HG02798 (cell line): ENCODE measurements around the gene LSM3.

Source experiments
- ATAC-seq: cut with Tn5 transposase; IDR thresholded peaks from one replicate; pipeline ENCODE4 v1.9.1; 2021; ENCODE audit warnings: mild to moderate bottlenecking; ENCODE audit not compliant: unreplicated experiment, poor library complexity

Gene LSM3

DNA sequence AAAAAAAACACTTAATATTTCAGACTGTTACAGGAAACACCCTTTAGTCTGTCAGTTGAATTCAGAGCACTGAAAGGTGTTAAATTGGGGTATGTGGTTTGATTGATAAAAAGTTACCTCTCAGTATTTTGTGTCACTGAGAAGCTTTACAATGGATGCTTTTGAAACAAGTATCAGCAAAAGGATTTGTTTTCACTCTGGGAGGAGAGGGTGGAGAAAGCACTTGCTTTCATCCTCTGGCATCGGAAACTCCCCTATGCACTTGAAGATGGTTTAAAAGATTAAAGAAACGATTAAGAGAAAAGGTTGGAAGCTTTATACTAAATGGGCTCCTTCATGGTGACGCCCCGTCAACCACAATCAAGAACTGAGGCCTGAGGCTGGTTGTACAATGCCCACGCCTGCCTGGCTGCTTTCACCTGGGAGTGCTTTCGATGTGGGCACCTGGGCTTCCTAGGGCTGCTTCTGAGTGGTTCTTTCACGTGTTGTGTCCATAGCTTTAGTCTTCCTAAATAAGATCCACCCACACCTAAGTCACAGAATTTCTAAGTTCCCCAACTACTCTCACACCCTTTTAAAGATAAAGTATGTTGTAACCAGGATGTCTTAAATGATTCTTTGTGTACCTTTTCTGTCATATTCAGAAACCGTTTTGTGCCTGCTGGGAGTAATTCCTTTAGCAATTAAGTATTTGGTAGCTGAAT is 35.9 kb upstream of the LSM3 start:
- no peak for ATAC-seq

DNA sequence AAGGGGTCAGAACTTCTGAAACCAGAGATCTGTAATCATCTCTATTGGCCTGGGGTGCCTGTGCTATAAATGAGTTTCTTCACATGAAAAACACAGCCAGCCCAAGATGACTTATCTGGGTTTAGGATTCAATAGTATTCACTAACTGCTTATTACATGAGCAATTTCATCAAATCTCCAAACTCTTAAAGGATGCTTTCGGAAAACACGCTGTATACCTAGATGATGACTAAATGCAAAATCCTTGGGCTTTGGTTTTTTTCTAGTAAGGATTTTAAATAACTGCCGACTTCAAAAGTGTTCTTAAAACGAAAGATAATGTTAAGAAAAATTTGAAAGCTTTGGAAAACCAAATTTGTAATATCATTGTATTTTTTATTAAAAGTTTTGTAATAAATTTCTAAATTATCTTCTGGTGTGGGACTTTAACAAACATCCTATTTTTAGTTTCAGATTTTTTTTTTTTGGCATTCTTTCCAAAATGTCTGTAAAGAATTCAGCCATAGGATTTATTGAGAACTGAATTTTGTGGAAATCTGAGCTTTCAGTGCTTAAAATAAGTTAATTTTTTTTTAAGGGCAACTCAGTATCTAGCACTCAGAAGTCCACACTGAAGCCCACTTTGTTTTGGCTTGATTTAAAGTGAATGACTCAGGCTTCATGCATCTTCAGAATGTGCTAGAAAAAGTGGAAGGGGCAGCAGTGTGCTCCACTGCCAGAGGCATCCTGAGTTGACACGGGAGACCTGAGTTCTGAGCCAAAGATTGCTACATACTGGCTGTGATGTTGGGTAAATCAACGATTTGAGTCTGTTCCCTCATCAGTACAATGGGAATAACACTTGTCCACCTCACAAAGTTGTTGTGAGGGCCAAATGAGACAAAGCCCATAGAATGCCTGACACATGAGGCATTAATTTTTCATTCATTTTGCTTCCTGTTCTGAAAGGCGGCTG is 35.1 kb upstream of the LSM3 start:
- no peak for ATAC-seq

DNA sequence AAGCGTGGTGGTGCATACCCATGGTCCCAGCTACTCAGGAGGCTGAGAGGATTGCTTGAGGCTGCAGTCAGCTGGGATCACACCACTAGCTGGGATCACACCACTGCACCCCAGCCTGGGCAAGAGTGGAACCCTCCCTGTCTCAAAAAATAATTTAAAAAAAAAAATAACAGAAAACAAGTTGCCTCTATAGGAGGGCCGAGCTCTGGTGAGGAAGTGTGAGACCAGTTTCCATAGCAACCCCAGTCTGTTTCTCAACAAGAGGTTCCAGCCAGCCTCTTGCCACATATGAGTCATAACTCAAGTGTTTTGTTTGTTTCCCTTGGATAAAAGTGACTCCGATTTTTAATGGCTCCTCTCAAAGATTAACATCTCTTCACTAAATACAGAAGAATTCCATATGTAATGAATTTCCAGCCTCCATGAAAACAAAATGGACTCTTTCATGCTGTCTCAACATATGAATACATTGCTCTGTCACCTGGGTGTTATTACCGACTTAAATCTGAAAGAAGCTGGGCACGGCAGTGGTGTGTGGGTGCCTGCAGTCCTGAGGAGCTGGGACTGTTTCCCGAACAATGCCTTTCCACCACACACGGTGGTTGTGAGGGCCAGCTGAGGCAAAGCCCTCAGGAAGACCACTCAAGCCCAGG is 34.1 kb upstream of the LSM3 start:
- ATAC-seq, result peak; percentile 95

DNA sequence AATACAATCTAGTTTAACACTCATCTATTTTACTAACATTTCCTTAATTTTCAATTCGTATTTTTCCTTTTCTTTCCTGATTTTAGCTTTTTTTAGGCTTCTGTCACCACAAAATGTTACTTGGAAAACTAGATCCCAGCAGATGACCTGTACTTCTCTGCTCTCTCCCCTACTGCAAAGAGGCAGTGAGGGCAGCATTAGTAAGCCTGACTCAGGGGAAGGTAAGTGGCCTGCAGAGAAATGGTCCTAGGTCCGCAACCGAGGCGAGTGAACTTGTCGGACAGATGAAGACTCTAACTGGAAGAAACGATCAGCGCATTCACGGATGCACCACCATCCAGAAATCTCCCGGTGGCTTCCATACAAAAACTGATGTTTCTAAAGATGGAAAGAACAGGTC is 33.4 kb upstream of the LSM3 start:
- no peak for ATAC-seq

DNA sequence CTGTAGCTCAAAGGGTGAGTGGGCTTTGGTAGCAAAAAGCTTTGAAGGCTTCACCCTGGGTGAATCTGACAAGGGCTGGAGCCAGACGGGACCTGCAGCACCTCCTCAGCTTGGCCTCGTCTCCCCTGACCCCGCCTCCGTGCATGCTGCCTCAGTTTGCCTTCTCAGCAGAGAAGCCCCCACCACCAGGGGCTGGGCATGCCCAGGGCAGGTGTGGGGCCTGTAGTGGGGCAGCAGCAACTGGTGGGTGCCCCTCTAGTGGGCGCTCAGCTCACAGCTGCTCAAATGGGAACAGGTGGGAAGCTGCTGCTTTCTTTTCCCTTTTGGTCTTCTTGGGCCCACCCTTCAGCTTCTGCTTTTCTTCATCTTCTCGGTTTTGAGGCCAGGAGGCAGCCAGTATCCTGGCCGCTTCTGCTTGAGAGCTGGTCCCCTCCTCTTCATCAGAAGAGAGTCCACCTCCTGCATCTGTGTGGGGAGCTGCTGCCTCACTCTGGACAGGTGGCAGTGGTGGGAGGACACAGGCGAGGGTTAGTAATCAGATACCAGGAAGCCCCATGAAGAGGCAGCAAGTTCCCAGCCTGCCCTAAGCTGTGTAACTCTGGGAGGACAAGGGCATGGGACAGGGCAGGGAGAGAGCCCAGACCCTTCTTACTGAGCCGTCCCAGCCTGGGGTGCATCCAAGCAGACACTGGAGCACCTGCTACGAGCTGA is 32.8 kb upstream of the LSM3 start:
- ATAC-seq, result no peak

DNA sequence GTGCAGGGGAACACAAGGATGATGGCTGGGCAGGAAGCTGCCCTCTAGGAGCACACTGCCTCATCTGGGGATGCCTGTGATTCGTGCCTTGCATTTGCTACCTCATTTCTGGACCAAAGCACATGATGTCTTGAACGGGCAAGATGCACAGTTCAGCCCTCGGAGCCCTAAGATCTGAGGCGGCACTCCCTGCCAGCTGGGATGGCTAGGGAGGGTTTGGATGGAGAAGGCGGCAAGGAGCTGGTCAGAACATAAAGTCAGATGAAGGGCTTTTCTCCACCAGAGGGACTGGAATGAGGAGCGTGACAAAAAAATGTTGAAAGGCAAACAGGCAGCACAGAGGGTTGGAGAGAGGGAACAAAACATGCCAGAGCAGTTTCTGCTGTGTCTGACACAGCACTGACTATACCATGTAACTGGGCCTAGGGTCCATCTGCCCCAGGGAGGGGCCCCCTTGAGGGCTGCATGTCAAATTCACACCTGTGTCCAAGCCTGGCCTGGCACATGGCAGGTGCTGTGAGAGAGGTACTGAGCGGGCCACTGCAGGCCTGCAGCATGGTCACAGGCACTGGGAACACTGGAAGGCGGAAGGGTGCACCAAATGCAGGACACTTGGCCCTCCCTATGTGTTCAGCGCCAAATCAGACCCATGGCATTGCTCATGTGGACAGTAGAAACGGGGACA is 32.1 kb upstream of the LSM3 start:
- ATAC-seq, result no peak

DNA sequence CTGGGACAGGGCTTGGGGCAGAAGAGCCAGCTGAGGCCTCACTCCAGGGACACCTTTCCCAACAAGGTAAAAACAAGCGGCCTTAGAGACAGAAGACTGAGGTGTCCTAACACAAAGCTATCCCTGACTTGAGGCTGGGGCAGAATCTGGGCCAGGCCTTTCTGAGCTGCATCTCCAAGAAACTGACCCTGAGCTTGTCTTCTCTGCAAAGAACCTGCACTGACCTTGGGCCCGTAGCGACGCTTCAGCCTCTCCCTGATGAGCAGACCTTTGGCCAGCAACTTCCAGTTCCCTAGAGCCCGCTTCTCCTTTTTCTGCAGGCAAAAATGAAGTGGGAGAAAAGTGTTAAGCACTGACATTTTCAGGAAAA is 31.6 kb upstream of the LSM3 start:
- ATAC-seq, result no peak

DNA sequence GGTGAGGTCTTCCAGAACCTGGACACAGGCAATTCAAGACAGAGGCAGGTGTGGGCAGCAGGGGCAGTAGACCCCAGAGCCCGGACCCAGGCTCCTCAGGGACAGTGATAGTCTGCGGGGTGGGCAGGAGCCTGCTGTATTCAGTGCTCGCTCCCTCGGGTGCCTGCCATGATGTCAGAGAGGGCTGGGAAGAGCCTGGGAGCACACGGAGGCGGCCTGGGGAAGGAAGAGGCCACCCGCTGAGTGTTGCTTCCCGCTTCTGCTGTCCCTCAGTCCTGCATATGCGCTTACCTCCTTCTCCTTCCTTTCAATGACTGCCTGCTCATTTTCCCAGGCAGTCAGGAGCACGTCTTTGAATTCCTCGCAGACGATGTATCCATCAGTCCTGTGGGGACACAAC is 31.0 kb upstream of the LSM3 start:
- no peak for ATAC-seq

DNA sequence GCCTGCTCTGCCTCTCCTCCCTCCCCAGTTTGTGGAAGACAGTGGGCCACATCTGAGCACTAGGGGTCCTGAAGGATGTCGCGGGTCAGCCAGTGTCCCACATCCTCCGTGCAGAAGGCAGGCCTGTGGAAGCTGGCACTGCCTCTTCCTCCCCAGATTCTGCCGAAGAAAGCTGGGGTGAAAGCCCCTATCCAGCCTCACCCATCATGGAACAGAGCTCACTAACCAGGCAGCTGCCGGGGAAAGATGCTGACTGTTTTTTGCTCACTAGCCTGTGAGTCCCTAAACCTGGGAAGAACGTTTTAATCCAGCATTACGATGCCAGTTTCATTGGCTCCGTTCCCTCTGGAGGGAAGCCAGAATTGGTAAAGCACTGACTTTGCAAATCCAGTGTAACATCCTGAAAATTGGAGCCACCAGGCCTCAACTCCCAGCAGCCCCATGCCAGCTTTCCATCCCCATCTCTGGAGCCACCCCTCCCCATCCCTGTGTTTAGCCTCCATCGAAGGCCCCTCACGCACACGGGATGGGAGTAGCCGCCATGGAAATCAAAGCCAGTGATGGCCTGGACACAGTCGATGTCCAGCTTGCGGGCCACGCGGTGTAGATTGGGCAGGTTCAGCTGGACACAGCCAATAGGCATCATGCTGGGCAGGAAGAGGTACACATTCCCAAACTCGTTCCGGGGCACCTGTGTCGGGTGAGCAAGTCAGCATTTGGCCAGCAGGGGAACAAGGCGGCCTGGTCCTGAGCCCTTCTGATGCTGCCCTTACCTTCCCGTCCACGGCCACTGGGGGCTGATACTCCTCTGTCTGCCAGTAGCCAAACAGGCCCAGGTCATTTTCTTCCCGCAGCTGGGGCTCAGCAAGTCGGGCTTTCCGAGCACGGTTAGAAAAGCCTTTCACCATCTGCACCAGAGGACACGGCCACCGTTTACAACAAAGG is 30.3 kb upstream of the LSM3 start:
- no peak for ATAC-seq

DNA sequence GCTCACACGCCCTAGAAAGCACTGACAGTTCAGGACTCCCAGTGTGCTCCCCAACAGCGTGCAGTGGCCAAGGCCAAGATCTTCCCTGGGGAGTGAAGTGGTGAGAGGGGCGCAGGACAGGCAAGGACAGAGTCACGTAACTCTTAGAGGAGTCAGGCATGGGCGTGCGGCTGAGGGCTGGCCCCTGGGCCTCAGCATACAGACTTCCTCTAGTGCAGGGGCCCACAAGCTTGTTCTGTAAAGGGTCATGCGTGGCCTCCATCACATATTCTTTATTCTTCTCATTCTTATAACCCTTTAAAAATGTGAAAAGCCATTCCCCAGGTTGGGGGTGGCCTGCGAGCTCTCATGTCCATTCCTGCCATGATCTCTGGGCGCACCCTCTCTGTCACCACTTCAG is 28.5 kb upstream of the LSM3 start:
- ATAC-seq, result no peak

DNA sequence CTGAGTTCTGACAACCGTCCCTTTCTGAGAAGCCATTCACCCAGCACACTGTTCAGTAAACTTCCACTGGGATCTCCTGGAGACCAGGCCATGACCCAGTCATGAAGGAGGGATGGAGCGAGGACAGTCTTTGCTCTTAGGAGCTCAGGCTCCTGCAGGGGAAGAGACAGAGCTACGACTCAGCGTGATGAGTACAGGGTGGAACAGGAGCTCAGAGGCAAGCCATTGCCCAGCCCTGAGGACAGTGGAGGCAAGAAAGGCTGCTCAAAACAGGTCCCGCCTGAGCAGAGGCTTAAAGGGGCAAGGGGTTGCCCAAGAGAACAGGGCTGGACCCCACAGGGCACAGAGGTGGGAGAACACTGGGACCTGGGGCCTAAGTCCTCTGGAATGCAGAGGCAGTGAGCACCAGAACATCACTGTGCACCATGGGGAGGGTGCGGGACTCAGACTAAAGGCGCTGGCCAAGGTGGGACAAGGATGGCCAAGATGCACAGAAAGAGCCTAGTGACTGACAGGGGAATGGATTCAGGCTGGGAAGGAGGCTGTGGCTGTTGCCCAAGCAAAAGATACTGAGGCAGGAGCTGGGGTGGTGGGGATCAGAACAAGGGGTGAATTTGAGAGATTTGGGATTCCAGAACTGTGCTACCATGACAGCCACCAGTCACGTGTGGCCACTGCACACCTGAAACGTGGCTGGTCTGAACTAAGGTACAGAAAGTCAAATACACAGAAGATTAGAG is 28.0 kb upstream of the LSM3 start:
- ATAC-seq, result no peak

DNA sequence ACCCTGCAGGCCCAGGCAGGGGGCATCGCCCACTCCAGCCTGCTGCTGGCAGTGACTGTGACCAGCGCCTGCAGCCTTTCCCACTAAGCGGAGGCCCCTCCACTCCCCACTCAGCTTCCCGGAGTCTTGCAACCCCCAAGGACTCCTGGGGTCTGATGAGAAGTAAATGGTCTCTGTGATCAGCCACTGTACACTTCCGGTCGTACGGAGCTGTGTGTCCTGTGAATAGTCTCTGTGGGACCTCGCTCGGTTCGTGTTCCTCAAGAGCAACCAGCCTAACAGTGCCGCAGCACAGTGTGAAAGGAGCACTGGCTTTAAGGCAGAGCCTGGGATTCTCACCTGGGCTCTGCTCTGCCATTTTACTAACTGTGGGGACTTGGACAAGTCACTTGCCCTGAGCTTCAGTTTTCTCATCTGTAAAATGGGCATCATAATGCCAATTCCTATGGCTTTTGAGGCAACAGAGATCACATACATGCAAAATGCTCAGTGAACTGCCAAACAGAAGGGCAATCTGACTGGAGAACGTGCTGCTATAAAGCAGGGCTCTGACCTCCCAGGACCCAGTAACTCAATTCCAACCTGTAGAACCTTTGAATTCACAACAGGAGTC is 27.0 kb upstream of the LSM3 start:
- ATAC-seq, result no peak

DNA sequence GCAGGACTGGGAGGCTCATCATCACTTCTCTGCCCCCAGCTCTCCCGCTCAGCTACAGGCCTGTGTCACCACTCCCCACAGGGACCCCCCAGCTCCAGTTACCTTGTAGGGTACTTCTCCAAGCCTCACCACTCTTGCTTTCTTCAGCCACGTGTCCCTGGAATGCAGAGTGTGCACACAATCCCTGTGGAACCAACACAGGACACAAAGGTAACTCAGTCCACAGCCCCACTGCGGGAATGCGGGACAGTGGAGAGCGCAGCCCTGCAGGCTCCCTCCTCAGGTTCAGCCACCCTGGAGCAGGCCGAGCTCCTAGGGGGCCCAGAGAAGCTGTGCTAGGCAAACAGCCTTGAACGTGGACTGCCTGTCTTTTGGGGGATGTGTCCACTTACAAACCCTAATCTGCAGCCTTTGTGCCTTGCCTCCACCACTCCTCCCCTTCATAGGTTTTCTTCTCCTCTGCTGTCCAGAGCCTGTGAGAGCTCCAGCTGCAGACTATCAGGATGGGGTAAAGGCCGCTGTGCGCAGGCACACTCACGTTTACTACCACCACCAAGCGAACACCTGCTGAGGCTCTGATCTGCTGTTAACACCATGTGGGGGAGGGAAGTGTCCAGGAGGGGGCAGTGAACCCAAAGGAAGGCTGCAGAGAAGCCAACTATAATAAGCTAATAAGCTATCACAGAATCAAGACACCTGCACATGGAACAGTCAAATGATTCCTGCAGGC is 26.2 kb upstream of the LSM3 start:
- ATAC-seq, result no peak

DNA sequence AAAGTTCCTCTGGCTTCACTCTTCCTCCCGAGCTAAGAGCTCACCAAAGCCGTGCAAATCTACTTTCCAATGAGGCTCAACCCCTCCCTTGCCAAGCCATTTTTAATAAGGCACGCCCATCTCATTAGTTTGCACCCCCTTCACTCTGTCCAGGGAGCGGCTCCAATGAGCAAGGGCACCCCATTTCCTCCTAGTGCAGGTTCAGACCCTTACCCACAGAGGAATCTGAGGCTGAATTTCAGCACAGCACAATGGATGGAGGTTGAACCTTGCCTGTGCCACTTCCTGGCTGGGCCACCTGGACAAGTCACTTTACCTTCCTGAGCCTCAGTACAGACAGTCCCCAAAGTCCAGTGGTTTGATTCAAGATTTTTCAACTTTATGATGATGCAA is 25.7 kb upstream of the LSM3 start:
- ATAC-seq, result no peak

DNA sequence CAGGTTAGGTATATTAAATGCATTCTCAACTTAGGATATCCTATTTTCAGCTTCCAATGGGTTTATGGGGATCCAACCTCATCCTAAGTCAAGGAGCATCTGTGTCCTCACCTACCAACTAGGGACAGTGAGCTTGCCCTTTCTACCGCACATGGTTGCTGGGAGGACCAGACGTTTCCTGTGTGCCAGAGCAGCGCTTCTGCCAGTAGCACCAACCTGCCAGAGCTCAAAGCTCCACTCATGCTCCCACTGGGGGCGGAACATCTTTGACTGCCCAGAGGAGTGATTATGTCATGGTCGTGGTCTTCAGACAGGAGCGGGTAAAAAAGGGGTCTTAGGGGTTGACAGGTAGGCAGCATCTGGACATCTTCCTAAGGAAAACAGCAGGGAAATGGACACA is 25.0 kb upstream of the LSM3 start:
- no peak for ATAC-seq

DNA sequence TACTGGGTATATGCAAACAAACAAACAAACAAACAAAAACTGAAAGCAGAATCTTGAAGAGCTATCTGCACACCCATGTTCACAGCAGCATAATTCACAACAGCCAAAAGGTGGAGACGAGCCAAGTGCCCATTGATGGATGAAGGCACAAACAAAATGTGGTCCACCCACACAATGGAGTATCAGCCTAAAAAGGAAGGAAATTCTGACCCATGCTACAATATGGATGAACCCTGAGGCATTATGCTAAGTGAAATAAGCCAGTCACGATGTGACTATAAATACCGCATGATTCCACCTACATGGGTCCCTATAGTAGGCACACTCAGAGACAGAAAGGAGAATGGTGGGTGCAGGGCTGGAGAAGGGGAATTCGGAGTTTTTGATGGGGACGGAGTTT is 24.3 kb upstream of the LSM3 start:
- no peak for ATAC-seq

DNA sequence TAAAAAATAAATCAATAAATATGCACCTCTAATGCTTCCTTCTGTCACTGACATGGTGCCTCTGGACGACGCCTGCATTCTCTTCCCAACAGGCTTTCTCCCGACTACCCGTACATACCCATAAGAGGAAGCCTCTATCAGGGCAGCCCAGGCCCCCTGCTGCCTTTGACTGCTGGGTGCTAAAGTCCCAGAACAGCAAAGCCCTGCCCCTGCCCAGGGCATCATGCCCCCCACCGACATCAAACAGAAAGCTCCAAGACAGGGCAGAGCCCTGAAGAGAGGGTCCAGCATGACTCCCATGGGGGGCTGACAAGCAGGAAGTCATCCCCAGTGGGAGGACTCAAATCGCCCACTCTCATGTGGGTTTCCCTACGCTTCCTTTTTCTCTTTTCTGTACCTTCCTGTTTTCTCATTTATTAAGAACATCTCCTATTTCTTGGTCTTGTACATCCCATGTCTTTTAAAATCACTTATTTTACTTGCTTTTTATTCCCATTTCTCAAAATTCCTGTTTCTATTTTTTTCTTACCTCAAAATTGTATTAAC is 23.6 kb upstream of the LSM3 start:
- no peak for ATAC-seq
